Amniotic epithelial cell (primary cell): ENCODE measurements around the gene MROH9.

Experiments
- DNase-seq: peaks from one replicate; pipeline ENCODE4 v3.0.0-alpha.2; 2010; ENCODE audit warnings: low read depth

Gene MROH9

DNA sequence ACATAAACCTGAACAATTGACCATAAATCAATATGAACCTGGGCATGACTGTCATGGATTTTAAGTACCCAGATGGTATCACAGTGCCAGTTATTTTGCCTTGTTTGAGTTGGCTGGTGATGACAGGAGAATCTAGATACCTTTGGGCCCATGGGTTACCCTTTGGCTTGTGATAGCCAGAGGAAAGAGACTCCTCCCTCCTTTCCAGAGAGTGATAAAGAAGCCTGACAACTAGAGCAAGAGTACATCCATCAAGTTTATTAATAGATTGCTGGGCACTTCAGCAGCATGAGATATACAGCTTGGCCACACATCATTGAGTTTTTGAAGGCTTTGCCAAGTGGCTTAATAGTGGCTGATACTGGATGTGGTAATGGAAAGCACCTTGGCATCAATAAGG is 148.8 kb downstream of the MROH9 start:
- no peak for DNase-seq

GRCh38 chr1:171084870-171085269 is 149.5 kb downstream of the MROH9 start:
- DNase-seq: no peak

- DNase-seq: no peak
Measured at GRCh38 chr1:171087896-171088295, 152.6 kb downstream of the MROH9 start.

GRCh38 chr1:171090604-171091003 is 155.3 kb downstream of the MROH9 start, which contains the start of gene FMO3:
Gene FMO3 (plus strand): TSS chr1:171090905. CDS start chr1:171092659, 1,754 bp downstream.
- DNase-seq: no peak

GRCh38 chr1:171103862-171104261 is 168.5 kb downstream of the MROH9 start:
- no peak for DNase-seq

DNA sequence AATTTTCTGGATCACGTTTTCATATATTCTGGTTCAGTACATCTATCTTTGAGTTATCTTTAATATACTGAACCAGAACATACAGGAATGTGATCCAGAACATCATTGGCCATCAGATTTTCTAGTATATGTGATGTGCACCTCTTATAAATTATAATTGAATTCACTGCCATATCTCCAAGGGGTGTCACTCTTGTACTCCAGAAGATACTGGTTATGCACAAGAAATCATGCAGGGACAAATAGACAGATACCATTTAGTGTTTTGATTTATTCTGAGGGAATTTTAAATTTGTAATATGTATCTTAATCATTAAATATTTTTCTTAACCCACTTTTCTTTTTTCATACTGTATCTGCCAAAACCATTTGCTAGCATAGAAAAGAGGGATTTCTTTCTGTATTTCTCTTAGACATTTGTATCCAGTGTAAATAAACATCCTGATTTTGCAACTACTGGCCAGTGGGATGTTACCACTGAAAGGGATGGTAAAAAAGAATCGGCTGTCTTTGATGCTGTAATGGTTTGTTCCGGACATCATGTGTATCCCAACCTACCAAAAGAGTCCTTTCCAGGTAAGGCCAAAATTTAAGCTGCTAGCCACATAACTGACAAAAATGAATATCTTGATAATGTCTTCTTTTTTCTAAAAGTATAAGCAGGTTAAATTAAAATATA is 172.1 kb downstream of the MROH9 start:
- DNase-seq: no peak

DNA sequence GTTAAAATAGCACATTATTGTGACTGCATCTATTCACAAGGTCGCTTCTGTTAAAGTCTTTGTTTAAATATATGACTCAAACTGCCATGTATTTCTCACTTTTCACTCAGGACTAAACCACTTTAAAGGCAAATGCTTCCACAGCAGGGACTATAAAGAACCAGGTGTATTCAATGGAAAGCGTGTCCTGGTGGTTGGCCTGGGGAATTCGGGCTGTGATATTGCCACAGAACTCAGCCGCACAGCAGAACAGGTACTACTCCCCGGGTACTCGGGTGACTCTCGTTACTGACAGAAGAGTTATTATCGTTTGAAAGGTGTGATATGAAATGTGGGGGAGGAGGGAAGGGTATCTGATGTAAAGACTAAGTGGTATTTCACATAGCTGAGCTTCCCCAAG is 172.6 kb downstream of the MROH9 start:
- no peak for DNase-seq

DNA sequence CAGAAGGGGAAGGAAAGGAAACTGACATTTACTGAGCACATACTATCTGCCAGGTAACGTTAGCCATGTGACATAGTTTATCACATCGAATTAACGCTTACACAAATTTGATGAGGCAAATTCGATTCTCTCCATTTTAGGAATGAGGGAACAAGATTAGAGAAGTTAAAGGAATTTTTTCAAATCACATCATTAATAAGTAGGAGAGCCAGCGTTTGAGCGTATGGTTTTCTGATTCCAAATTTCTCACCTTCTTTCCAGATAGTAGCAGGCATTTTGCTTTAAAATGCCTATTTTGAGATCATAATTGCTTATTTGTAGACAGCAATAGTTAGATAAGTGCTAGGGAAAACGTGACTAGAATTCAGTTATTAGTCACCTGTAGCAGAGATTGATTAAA is 174.6 kb downstream of the MROH9 start:
- DNase-seq: no peak

- DNase-seq: no peak
Measured at GRCh38 chr1:171110621-171111326, 175.4 kb downstream of the MROH9 start.

DNA sequence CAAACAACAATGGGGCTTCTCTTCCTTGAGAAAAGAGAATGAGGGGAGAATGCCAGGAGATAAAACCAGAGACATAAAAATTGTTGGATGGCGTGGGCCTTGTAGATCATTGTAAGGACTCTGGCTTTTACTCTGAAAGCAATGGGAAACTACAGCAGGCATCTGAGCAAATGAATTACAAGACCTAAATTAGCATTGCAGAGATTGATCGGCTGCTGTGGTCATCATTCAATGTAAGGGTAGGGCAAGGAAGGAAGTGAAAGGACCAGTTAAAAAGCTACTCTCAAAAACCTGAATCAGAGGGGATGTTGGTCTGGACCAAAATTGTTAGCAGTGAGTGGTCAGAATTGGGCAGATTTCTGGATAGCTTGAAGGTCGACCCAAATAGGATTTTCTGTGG is 176.8 kb downstream of the MROH9 start:
- no peak for DNase-seq

DNA sequence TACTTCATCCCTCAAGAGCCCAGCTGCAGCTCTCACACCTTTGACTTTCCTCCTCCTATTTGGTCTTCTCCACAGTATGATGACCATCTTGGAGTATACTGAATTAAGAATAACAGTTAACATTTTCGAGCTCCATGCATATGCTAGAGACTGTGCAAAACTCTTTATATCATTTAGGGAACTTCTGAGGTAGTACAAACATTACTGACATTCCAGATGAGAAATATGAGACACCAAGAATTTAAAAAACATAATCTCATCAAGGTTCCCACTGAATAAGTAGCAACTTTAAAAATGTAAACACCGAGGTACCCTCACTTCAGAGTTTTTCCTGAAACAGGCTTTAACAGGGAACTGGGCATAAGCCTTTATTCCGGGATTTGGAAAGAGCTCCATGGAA is 178.0 kb downstream of the MROH9 start:
- DNase-seq: no peak
